ENCODE data around the gene PLXNB3. TPM values are rescaled to one million over a fixed set of nuclear protein-coding genes. Genes with fewer than 3 reads are reported as not detected.

Gene PLXNB3
- total RNA-seq, 3 donors from 2014 or later (not counting 1 experiment from before 2014, with no cell fraction given) = 1.2 to 1.3 TPM; not detected in 1

- intact Hi-C loops (cut with micrococcal nuclease) = no loop called here
- Mint-ChIP-seq H3K9me3 (no peaks in the 10 kb centered on the region), H3K27ac (peak overlapping the region; percentile 89 to 95), H3K36me3 (no peaks in the 10 kb centered on the region), H3K27me3 (ENCODE audit: low read depth in 2 of 2) (no peaks in the 10 kb centered on the region), H3K4me3 (peak overlapping the region; percentile 93), H3K4me1 (peaks cover 8 to 21% of the 10 kb centered on the region in 2 donors)
- no peaks in the 10 kb centered on the region for H3K9me3 ChIP-seq (ENCODE audit: control insufficient read depth, insufficient read depth, low read length)
- H3K4me3 ChIP-seq (ENCODE audit: low read length) = peak overlapping the region; percentile 97
- peak overlapping the region; percentile 96 for H3K27ac ChIP-seq (ENCODE audit: low read length)
- H3K27me3 ChIP-seq (ENCODE audit: control insufficient read depth, insufficient read depth, low read length) = no peaks in the 10 kb centered on the region
- TF ChIP-seq, protein P1, sequence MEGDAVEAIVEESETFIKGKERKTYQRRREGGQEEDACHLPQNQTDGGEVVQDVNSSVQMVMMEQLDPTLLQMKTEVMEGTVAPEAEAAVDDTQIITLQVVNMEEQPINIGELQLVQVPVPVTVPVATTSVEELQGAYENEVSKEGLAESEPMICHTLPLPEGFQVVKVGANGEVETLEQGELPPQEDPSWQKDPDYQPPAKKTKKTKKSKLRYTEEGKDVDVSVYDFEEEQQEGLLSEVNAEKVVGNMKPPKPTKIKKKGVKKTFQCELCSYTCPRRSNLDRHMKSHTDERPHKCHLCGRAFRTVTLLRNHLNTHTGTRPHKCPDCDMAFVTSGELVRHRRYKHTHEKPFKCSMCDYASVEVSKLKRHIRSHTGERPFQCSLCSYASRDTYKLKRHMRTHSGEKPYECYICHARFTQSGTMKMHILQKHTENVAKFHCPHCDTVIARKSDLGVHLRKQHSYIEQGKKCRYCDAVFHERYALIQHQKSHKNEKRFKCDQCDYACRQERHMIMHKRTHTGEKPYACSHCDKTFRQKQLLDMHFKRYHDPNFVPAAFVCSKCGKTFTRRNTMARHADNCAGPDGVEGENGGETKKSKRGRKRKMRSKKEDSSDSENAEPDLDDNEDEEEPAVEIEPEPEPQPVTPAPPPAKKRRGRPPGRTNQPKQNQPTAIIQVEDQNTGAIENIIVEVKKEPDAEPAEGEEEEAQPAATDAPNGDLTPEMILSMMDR (IDR thresholded peaks at IDR 0.05) = no peak
- peaks cover 24% of the 10 kb centered on the region for H3K36me3 ChIP-seq (ENCODE audit: control insufficient read depth, insufficient read depth, low read length)
- ATAC-seq (no peak), DNase-seq (no peak)
- 50% methylated on average over 1 of the region's 7 CpGs for WGBS (ENCODE audit: insufficient coverage)
- peaks cover 34% of the 10 kb centered on the region for H3K4me1 ChIP-seq (ENCODE audit: control insufficient read depth, insufficient read depth, low read length)
Observed at GRCh38 chrX:153793291-153793690, 29.2 kb downstream of the PLXNB3 start.

GRCh38 chrX:153794018-153794896 lies 30.2 kb downstream of the PLXNB3 start, which contains the start of the genes IDH3G and SSR4:
TSS of gene IDH3G (minus strand) at chrX:153794375. CDS start at chrX:153794326, 49 bp downstream.
TSS of gene SSR4 (plus strand) at chrX:153794668. CDS start at chrX:153794688, 20 bp downstream.
- peak within 1 kb of the TSS; percentile 89 to 95 for H3K27ac Mint-ChIP-seq
- peak within 1 kb of the TSS; percentile 97 for H3K4me3 ChIP-seq (ENCODE audit: low read length)
- ATAC-seq (peak; percentile 91 to 98 (median 92)), DNase-seq (peak; percentile 88 to 96)
- no peaks in the 10 kb centered on the region for H3K36me3 Mint-ChIP-seq
- no peaks in the 10 kb centered on the region for H3K27me3 Mint-ChIP-seq (ENCODE audit: low read depth in 2 of 2)
- no peaks in the 10 kb centered on the region for H3K9me3 ChIP-seq (ENCODE audit: control insufficient read depth, insufficient read depth, low read length)
- H3K27ac ChIP-seq (ENCODE audit: low read length) = peak within 1 kb of the TSS; percentile 96
- no peaks in the 10 kb centered on the region for H3K9me3 Mint-ChIP-seq
- peaks cover 34% of the 10 kb centered on the region for H3K4me1 ChIP-seq (ENCODE audit: control insufficient read depth, insufficient read depth, low read length)
- H3K4me1 Mint-ChIP-seq = peaks cover 8 to 21% of the 10 kb centered on the region in 2 donors
- peak within 1 kb of the TSS; percentile 93 for H3K4me3 Mint-ChIP-seq
- peaks cover 27% of the 10 kb centered on the region for H3K36me3 ChIP-seq (ENCODE audit: control insufficient read depth, insufficient read depth, low read length)
- H3K27me3 ChIP-seq (ENCODE audit: control insufficient read depth, insufficient read depth, low read length) = no peaks in the 10 kb centered on the region
- intact Hi-C loops (cut with micrococcal nuclease) = no loop called here
- TF ChIP-seq, protein P1 (IDR thresholded peaks at IDR 0.05) = no peak
- WGBS (ENCODE audit: insufficient coverage) = 0% methylated on average over 89 of the region's 92 CpGs

DNA sequence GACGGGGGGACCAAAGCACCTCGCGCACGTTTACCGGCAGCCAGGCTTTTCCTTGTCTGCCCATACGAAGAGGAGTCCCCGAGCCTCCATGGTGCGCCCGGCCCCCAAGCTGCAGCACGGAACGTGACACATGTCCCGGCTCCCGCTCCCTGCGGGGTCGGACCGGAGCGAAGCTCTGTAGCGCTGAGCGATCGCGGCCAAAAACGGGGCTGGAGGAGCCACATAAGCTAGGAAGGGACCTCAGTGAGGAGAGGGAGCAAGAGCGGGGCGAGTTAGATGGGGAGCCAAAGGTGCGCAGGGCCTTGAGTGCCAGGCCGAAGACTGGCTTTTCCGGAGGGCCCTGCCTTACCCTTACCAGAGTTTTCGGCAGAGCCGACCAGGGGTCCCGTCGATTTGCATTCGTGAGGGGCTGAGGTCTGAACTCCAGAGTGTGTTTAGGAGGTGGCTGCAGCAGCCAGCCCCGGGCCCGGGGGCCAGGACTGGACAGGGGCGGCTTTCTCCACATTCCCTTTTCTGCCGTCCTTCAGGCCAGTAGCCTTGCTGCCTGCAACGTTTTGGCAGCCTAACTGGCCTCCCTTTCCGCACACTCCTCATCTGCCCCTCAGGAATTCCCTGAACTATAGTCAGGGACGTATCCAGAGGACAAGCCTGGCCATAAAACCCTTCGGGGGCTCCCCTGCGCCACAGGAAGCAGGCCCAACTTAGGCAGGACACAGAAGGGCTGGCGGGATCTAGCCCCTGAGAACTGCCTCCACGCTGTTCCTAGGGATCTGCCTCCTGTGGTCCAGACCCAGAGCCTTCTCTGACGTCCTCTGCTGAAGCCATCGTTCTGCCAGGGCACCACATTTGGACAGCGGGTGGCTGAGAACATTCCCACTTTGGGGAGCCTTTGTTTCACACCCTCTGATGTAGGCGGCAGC lies 31.1 kb downstream of the PLXNB3 start:
- ATAC-seq = peak in 1 of 3 donors; percentile 9
- Mint-ChIP-seq H3K9me3 (no peaks in the 10 kb centered on the region), H3K36me3 (no peaks in the 10 kb centered on the region), H3K27ac (peak overlapping the region; percentile 89 to 95), H3K4me3 (peak overlapping the region; percentile 93), H3K27me3 (ENCODE audit: low read depth in 2 of 2) (no peaks in the 10 kb centered on the region), H3K4me1 (peaks cover 8 to 21% of the 10 kb centered on the region in 2 donors)
- Histone ChIP-seq H3K27ac (ENCODE audit: low read length) (peak overlapping the region; percentile 75), H3K36me3 (ENCODE audit: control insufficient read depth, insufficient read depth, low read length) (peaks cover 26% of the 10 kb centered on the region), H3K27me3 (ENCODE audit: control insufficient read depth, insufficient read depth, low read length) (no peaks in the 10 kb centered on the region), H3K4me1 (ENCODE audit: control insufficient read depth, insufficient read depth, low read length) (peaks cover 34% of the 10 kb centered on the region), H3K9me3 (ENCODE audit: control insufficient read depth, insufficient read depth, low read length) (no peaks in the 10 kb centered on the region), H3K4me3 (ENCODE audit: low read length) (peak overlapping the region; percentile 97)
- 10% methylated on average over 46 of the region's 47 CpGs for WGBS (ENCODE audit: insufficient coverage)
- intact Hi-C loops (cut with micrococcal nuclease) = no loop called here
- TF ChIP-seq, protein P1 (IDR thresholded peaks at IDR 0.05) = no peak
- peak; percentile 20 to 30 for DNase-seq

Data from natural killer cell (primary cell).